Inferior parietal cortex (tissue), 1 donor: ENCODE data around the gene LGALS8.
A peak's percentile ranks its signal among the peaks of the same experiment; 100 is the strongest.
"Not testable (repeated sequence)": the region's sequence is repeated elsewhere in the genome, so short reads cannot be mapped to it uniquely, and the experiment has no call there.

Experiments used
- DNase-seq: peaks from one replicate; pipeline ENCODE4 v3.0.0-alpha.2; 2016; ENCODE audit errors: extremely low spot score

Gene LGALS8

DNA sequence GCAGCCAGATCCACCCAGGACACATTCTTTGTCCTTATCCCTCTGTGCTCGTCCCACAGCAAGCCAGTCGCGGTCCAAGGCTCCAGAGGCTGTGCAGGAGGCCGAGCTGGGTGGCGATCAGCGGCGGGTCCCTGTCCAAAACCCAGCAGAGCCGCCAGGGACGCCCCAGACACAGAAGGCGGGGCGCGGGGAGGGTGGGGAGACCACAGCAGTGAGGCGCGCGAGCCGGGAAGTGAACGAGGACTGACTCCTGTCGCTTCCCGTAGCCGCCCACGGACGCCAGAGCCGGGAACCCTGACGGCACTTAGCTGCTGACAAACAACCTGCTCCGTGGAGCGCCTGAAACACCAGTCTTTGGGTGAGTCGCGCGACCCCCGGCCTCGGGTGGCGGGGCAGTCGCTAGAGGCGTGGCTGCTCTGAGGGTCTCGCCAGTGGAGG is at the start of gene LGALS8:
Gene LGALS8, plus strand, starts transcription at position 279 of the 438 bp plus-strand sequence. CDS start 2,089 bp downstream, outside the sequence.
- peak; percentile 79 for DNase-seq

DNA sequence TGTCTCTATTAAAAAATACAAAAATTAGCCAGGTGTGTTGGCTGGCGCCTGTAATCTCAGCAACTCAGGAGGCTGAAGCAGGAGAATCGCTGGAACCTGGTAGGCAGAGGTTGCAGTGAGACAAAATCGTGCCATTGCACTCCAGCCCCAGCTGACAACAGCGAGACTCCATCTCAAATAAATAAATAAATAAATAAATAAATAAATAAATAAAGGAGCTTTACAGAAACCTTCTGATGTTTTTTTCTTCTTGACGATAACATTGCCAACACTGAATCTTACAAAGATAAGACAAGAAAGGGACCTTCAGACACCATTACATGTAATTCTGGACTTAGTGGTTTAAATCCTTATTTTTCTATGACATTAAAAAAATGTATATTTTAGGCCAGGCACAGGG is 47.8 kb upstream of the LGALS8 start:
- no peak for DNase-seq

DNA sequence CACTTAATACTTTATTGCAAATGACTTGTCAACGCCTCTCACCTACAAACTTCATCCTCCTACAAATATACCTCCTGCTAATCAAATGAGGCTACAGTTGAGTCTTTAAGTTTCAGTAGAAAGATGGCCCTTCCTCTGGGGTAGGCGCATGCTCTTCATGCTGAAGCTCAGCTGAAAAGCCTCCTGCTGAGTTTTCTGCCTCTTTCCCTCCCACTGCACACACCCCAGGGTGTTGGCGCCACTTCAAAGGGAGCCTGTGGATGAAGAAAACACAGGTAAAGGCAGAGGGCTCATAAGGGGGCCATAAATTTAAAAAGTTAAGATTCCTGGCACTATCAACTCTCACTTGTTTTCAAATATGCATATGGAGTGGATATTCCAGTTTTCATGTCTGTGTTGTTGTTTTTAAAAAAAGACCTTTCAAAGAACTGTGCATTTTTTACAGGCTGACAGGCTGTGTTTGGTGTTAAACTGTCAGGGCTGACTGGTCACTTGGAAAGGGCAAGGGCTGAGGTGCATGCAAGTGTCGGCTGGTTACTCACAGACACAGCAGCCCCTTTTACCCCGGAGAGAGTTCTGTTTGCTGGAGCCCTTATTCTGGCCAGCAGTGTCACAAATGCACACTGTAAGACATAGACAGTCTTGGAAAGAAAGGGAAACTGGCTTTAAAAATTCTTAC is 42.9 kb upstream of the LGALS8 start:
- DNase-seq: no peak

DNA sequence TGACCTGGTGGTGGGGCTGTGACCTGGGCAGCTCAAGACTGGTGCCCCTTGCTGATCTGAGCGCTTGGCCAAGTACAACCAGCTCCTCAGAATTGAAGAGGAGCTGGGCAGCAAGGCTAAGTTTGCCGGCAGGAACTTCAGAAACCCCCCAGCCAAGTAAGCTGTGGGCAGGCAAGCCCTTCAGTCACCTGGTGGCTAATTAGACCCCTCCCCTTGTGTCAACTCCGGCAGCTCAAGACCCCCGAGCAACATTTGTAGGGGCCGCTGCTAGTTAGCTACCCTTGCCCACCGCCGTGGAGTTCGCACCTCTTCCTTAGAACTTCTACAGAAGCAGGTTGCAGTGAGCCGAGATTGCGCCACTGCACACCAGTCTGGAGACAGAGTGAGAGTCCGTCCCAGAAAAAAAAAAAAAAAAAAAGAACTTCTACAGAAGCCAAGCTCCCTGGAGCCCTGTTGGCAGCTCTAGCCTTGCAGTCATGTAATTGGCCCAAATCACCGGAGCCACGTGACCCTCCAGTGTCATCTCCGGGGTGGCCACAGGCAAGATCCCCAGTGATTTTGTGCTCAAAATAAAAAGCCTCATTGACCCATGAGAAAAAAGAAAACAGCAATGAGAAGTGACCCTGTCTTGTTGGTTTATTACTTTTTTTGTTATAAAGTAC is 39.3 kb upstream of the LGALS8 start:
- no peak for DNase-seq

DNA sequence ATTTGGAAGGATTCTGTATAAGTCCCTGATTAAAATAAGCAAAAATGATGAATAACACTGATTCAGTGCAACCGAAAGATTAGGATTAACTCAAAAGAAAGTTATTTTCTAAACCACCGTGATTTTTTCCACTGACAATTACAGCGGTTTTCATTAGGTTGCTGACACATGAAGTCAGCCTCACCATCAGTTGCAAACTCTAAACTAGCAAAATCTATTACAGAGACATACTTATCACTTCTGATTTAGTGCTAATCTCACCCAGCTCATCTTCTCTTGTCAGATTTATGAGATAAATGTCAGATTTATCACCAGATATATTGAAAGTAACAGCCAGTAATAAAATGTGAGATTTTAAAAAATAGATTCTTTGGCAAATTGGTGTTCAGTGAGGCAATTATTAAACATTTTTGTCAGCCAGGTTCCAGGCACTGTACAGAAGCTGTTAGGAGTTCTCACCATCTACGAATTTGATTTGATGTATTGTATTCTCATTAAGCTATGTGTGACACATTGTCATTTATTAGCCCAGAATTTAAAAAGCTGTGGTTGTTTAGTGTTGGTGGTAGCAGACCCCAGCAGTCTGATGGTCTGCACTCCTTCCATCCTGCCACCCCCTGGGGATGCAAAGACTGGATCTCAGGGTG is 37.3 kb upstream of the LGALS8 start:
- DNase-seq: no peak

DNA sequence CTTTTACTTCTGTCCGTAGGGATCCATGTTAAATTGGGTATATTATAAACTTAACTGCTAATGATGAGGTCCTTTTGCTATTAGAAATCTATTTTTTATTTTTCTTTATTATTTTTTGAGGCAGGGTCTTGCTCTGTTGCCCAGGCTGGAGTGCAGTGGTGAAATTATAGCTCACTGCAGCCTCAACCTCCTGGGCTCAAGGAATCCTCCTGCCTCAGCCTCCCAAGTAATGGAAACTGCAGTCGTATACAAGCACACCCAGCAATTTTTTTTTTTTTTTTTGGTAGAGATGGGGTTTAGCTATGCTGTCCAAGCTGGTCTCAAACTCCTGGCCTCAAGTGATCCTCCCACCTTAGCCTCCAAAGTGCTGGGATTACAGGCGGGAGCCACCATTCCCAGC is 34.6 kb upstream of the LGALS8 start:
- not testable (repeated sequence) for DNase-seq

DNA sequence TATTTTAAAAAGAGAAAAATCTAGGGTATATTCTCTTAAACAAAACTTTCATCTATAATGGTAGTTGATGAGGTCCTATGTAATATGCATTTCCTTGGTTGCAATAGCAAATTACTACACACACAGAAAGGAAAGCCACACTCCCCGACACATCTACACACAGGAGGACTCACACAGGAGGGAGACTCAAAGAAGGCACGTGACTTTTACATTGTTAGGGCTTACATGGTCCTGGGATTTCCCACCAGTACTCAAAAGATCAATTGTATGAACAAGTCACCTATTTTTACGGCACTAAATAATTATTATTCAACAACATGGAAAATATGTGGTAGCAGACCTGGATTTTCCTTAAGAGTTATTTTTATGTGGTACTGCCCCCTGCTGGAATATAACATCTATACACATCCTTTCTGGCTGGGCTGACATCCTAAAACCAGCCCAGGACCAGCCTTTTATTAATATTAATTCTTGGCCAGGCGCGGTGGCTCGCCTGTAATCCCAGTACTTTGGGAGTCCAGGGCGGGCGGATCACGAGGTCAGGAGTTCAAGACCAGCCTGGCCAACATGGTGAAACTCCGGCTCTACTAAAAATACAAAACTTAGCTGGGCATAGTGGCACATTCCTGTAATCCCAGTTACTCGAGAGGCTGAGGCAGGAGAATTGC is 33.9 kb upstream of the LGALS8 start:
- DNase-seq: peak; percentile 70

DNA sequence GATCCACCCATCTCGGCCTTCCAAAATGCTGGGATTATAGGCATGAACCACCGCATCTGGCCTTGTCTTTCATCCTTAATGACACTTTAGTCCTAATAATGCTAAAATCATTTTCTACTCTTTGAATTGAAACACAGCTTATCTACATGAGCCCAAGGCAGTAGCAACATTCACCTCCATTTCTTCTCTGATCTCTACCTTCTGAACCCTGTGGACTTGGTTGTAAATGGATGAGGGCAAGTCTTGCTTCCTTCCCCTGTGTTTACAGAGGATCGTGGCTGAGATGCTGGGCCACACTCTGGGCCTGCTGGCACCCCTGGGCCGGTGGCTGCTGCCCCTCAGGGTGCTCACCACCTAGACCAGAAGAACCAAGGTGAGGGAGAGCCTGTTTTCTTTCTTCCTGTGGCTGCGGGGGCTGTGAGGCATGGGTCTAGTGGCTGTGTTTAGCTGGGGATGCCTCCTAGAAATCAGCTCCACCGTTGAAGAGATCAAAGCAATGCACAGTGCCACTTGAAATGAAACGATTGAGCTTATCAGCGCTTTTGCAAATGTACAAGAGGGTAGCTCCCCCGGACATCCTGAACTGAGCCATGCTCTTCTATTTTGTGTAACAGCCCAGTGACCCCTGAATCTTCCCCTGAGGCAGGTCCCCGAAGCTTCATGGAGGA is 32.2 kb upstream of the LGALS8 start:
- DNase-seq: no peak

DNA sequence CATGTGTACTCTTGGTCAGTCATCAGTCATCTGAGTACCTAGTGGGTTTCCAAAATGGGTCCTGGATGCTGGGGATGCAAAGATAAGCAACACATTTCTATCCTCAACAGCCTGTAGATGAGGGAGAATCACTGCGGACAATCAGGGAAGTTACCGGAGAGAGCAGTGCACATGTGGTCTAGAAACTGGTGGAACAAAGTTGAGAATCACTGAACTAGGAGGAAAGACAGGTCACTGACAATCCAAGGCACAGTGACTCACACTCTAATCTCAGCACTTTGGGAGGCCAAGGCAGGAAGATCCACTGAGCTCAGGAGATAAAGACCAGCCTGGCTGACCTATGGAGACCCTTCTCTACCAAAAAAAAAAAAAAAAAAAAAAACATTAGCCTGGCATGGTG is 31.4 kb upstream of the LGALS8 start:
- DNase-seq: no peak

DNA sequence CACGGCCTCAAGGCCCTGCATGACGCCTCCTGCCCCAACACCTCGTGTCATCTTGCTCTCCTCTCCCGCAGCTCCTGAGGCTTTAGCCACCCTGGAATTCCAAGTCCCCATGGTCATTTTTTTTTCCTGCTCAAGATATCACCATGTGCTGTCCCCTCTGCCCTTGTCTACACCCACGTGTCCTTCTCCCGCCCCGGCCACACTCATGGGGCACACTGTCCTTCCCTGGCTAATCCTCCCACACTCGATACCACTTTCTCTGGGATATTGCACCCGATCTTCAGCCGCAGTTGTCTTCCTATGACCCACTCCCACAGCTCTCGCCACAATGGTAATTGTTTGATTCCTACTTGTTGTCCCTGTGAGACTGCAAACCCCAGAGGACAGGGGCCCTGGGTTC is 29.7 kb upstream of the LGALS8 start:
- no peak for DNase-seq

DNA sequence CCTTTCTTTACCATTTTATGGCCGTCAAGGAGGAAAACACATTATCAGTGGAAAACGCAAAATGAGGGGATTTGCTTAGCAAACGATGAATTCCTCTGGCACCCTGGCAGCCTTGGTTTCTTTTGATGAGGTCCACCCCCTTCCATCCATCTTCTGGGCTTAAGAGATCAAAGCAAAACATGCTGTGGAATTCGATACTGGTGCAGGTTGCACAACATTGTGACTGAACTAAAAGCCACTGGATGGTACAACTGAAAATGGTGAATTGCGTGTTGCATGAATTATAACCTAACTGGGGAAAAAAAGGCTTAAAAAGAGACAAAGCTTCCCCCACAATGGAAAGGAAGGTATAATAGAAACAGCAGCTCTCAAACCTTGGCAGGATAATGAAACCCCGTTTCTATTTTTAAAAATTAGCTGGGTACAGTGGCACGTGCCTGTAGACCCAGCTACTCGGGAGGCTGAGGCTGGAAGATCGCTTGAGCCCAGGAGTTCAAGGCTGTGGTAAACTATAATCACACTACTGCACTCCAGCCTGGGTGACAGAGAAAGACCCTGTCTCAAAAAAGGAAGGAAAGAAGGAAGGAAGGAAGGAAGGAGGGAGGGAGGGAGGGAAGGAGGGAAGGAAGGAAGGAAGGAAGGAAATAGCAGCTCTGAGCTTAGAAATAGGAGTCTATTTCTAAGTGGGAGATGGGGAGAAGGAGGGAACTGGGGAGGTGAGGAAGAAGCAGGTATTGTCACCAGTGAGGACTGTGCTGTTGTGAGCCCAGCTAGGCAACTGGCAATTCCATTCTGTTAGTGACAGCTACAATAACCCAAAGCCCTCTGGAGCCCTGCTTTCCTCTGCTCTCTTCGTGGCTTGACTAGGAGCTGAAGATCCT is 29.0 kb upstream of the LGALS8 start:
- no peak for DNase-seq

DNA sequence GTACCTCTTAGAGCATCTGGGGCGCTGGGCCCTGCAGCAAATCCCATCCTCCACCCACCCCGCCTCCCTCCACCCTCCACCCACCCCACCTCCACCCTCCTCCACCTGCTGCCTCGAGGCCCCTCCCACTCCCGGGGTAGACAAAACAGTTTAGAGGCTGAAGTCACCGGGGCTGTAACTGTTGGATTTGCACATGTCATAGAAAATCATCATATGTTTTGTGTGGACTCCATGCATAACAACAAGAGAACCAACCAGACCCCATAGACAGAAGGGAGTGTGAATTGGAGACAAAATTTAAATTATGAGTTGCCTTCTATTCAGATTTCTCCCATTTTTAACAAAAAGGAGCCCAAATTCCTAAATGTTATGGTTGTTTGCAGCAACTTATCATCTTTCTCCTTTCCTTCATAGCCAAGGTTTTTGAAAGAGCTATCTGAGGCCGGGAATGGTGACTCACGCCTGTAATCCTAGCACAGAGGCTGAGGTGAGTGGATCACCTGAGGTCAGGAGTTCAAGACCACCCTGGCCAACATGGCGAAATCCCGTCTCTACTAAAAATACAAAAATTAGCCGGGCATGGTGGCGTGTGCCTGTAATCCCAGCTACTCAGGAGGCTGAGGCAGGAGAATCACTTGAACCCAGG is 28.2 kb upstream of the LGALS8 start:
- DNase-seq: no peak

DNA sequence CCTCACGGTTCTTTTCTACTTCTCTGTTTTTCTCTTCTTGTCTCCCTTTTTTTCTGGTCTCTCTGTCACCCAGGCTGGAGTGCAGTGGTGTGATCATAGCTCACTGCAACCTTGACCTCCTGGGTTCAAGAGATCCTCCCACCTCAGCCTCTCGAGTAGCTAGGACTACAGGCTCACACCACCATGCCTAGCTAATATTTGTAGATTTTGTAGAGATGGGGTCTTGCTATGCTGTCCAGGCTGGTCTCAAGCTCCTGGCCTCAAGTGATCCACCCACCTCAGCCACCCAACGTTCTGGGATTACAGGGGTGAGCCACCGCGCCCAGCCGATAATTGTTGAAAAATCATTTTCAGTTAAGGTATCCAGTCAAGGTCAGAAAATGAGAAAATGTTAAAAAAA is 25.9 kb upstream of the LGALS8 start:
- no peak for DNase-seq

DNA sequence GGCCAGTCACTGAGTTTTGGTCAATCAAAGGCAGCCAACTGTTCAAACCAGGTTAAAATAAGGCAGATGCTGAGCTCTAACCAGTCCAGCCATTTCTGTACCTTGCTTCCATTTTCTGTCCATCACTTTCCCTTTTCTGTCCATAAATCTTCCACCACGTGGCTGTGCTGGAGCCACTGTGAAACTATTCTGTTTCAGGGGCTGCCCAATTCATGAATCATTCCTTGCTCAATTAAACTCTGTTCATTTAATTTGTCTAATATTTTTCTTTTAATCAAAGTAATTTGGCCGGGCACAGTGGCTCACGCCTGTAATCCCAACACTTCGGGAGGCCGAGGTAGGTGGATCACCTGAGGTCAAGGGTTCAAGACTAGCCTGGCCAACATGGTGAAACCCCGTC is 22.7 kb upstream of the LGALS8 start:
- DNase-seq: no peak

DNA sequence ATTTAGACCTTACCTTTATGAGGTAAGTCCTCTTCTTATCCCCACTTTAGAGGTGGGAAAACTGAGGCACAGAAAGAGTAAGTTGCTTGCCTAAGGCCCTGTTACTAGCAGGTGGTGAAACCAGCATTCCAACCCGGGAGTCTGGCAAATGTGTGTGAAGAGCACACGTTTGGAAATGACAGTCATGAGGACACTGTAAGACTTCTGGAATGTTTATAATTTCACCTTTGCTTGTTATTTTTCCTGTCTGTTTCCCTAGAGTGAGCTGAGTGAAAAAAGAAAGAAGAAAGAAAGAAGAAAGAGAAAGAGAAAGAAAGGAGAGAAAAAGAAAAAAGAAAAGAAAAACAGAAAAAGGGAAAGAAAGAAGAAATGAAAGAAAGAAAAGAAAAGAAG is 21.2 kb upstream of the LGALS8 start:
- DNase-seq: no peak

DNA sequence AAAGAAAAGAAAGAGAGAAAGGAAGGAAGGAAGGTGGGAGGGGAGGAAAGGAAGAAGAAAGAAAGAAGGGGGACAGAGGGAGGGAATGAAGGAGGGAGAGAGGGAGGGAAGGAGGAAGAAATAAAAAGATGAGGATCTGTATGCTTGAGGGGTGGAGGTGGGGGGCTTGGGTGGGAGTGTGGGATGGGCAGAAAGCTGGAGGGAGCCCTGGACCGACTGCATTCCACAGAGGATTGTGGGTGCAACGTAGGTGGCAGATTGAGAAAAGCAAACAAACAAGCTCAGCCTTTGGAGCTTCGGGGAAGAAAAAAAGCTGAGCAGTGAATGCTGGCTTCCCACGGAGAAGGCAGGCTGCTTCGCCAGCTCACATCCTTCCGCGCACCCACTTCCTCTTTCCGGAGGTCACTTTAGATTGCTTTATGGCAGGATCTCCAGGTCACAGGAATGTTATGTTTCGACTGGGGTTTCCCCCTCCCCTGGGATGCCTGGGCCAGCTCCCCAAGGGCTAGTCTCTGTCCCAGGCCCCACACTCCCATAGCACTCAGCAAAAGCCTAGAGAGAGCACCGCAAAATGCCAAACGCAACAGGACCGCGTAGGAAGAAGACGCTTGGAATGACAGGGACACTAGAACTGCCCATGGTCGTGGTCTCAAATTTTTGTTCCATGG is 20.7 kb upstream of the LGALS8 start:
- peak; percentile 36 for DNase-seq

DNA sequence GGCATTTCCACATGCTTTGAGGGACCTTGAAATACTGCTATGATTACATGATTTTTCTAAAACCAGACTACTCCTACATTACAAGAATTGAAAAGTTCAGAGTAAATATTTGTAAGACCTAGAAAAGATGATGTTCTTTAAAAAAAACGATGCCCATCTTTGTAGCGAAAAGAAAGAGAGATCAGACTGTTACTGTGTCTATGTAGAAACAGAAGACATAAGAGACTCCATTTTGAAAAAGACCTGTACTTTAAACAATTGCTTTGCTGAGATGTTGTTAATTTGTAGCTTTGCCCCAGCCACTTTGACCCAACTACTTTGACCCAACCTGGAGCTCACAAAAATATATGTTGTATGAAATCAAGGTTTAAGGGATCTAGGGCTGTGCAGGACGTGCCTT is 19.4 kb upstream of the LGALS8 start:
- DNase-seq: not testable (repeated sequence)

DNA sequence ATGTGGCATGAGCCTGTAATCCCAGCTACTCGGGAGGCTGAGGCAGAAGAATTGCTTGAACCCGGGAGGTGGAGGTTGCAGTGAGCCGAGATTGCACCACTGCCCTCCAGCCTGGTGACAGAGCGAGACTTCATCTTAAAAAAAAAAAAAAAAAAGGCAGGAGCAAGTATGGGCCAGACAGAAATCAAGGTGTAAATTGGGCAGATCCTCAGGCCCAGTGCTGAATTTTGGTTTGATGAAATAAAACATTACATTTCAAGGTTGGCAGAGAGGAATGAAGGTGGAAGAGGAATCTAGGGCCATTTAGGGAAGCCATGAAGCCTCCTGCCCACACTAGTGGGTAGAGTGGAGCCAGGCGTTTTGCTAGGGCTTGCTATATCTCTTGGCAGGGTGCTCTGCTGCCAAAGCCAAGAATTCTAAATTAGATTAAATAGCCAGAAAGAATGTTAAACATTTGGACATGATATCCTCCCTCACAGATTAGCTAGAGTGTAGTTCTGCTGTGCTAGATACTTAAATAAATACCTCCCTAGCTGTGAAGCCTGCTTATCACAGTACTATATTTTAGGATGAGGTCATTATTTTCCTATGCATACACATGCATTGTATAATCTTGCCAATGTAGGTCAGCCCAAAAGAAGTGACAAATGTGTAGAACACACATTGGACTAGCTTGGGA is 16.6 kb upstream of the LGALS8 start:
- DNase-seq: peak; percentile 45

DNA sequence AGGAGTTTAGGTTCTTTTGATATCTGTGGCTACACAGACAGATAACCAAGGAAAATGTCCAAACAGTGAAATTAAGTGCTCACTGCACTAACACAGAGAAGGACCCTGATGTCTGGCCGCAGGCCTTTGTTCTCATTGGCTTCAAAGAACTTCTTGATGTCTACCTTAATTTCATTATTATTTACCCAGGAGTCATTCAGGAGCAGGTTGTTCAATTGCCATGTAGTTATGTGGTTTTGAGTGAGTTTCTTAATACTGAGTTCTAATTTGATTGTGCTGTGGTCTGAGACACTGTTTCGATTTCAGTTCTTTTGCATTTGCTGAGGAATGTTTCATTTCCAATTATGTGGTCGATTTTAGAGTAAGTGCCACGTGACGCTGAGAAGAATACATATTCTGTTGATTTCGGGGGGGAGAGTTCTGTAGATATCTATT is 15.2 kb upstream of the LGALS8 start:
- no peak for DNase-seq
